IMR-90 (cell line): ENCODE results near the gene SAA1.
"Not testable (repeated sequence)": the region's sequence is repeated elsewhere in the genome, so short reads cannot be mapped to it uniquely, and the experiment has no call there.

Experiments used
- ELK1 ChIP-seq: fragments of 150-350 bp; IDR thresholded peaks from 2 replicates; pipeline ENCODE4 v1.6.1; 2016; ENCODE audit warnings: low read depth, mild to moderate bottlenecking, low read length, moderate library complexity, borderline replicate concordance
- TF ChIP-seq, protein P1 (sequence below): conservative IDR thresholded peaks from 2 replicates; pipeline ENCODE4 v1.5.1; 2012; ENCODE audit warnings: mild to moderate bottlenecking, low read depth, low read length, improper control_type of control experiment

DNA sequence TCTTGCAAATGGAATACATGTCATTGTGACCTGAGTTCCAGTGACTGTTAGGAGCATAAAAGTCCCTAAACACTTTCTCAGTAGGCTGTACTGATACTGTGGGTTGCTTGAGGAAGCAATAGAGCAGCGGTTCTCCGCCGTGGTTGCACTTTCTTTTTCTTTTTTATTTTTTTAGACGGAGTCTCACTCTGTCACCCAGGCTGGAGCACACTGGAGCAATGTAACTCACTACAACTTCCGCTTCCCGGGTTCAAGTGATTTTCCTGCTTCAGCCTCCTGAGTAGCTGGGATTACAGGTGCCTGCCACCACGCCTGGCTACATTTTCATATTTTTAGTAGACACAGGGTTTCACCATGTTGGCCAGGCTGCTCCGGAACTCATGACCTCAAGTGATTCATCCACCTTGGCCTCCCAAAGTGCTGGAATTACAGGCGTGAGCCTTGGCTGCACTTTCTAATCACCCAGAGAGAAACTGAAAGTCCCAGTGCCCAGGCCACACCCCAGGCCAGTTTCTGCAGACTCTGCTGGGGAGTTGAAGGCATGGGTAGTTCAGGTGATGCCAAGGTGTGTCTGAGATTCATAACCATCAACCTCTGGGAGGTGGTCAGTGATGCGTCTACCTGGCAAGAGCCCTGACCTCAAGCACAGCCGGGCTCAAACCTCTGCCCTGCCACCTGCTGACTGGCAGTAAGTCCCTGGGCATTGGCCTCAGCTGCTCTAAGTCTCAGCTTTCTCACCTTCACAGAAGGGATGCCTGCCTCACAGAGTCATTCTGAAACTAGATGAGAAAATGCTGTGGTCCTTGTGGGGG, 19.5 kb upstream of the SAA1 start:
- TF ChIP-seq, protein P1, sequence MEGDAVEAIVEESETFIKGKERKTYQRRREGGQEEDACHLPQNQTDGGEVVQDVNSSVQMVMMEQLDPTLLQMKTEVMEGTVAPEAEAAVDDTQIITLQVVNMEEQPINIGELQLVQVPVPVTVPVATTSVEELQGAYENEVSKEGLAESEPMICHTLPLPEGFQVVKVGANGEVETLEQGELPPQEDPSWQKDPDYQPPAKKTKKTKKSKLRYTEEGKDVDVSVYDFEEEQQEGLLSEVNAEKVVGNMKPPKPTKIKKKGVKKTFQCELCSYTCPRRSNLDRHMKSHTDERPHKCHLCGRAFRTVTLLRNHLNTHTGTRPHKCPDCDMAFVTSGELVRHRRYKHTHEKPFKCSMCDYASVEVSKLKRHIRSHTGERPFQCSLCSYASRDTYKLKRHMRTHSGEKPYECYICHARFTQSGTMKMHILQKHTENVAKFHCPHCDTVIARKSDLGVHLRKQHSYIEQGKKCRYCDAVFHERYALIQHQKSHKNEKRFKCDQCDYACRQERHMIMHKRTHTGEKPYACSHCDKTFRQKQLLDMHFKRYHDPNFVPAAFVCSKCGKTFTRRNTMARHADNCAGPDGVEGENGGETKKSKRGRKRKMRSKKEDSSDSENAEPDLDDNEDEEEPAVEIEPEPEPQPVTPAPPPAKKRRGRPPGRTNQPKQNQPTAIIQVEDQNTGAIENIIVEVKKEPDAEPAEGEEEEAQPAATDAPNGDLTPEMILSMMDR = not testable (repeated sequence)
- not testable (repeated sequence) for TF ChIP-seq ELK1
